ENCODE data around the gene RRAS.

GRCh38 chr19:49613374-49613773, 26.6 kb downstream of the RRAS start:
- TF ChIP-seq POLR2AphosphoS5 (IDR thresholded peaks at IDR 0.05; ENCODE audit: borderline replicate concordance, low read depth, low read length): no peak
- no peak for TF ChIP-seq EZH2 (IDR thresholded peaks at IDR 0.05)
- TF ChIP-seq FOXP2 (optimal IDR thresholded peaks at IDR 0.05; ENCODE audit: control extremely low read depth, extremely low read length, insufficient read depth): no peak
